GM12878 (cell line): Measurements from ENCODE around the gene NKD1. TPM values are rescaled to one million over a fixed set of nuclear protein-coding genes. Genes with fewer than 3 reads are reported as not detected.

Experiments
- ATAC-seq: fragments of 200-7000 bp; cut with Tn5 transposase; 3 replicates; pipeline ENCODE4 v1.9.1; 2020; ENCODE audit warnings: mild to moderate bottlenecking, moderate library complexity
- BruUV-seq: library from RNA; stranded (reverse); fragments of 400-500 nt; replicated peaks from 2 replicates; lab custom pipeline; 2021; lab: Mats Ljungman, UMichigan
- CTCF ChIA-PET: fragments of 300-600 bp; sonication (Branson Sonifier 250); formaldehyde crosslinking; extraction: SDS; loops from one replicate; lab custom pipeline; 2021; ENCODE audit warnings: inconsistent platforms; lab: Yijun Ruan, JAX
- POLR2A ChIA-PET: fragments of 350-600 bp; formaldehyde crosslinking; extraction: SDS; loops from one replicate; lab custom pipeline; 2021; ENCODE audit warnings: inconsistent platforms; lab: Charles Lee
- RAD21 ChIA-PET: fragments of 300-600 bp; sonication (Branson Sonifier 250); formaldehyde crosslinking; loops from one replicate; lab custom pipeline; 2023; ENCODE audit warnings: antibody characterized with exemption; ENCODE audit not compliant: unreplicated experiment; lab: Charles Lee
- SMC1A ChIA-PET: fragments of 300-600 bp; sonication (Branson Sonifier 250); formaldehyde crosslinking; loops from one replicate; lab custom pipeline; 2023; ENCODE audit not compliant: unreplicated experiment, uncharacterized antibody; lab: Charles Lee
- DNase-seq: peaks from one replicate; pipeline ENCODE4 v3.0.0-alpha.2; 2011; ENCODE audit warnings: low read depth, low spot score
- FAIRE-seq: peaks from 3 replicates; lab custom pipeline; 2011; peaks lifted over from hg19 to GRCh38; lab: Jason Lieb, UNC
- H2AFZ ChIP-seq: 2 replicates; pipeline ENCODE4 v1.6.0; 2011; ENCODE audit warnings: low read depth, low read length, control low read depth; ENCODE audit not compliant: control insufficient read depth
- H3K27ac ChIP-seq: 2 replicates; pipeline ENCODE4 v1.5.1; 2011; ENCODE audit warnings: control low read depth; ENCODE audit not compliant: control insufficient read depth, insufficient read depth
- H3K27me3 ChIP-seq, 2 experiments: replicated peaks in 1 of 2; 2 replicates each; pipeline versions ENCODE4 v1.6.0 to v1.6.1; 2011; ENCODE audit warnings: low read length in 1 of 2; ENCODE audit not compliant: control insufficient read depth in 2 of 2, insufficient read depth in 2 of 2
- H3K36me3 ChIP-seq, 2 experiments: 2 replicates each; pipeline ENCODE4 v1.5.1; 2011; ENCODE audit warnings: low read length in 1 of 2; ENCODE audit not compliant: control insufficient read depth in 2 of 2, insufficient read depth in 2 of 2
- H3K4me1 ChIP-seq: 2 replicates; pipeline ENCODE4 v1.6.1; 2011; ENCODE audit warnings: mild to moderate bottlenecking, low read length, moderate library complexity, mixed read lengths; ENCODE audit not compliant: control insufficient read depth, insufficient read depth
- H3K4me2 ChIP-seq: 2 replicates; pipeline ENCODE4 v1.6.0; 2011; ENCODE audit warnings: control low read depth; ENCODE audit not compliant: control insufficient read depth, insufficient read depth
- H3K4me3 ChIP-seq: fragments of 200-600 bp; sonication (generic); 2 replicates; pipeline ENCODE4 v1.5.1; 2016
- H3K79me2 ChIP-seq: 2 replicates; pipeline ENCODE4 v1.6.0; 2011; ENCODE audit warnings: low read length; ENCODE audit not compliant: control insufficient read depth, insufficient read depth
- H3K9ac ChIP-seq: 2 replicates; pipeline ENCODE4 v1.8.0; 2011; ENCODE audit warnings: low read length, control low read depth, mixed read lengths; ENCODE audit not compliant: control insufficient read depth, insufficient read depth
- H3K9me3 ChIP-seq: replicated peaks from 3 replicates; pipeline ENCODE4 v1.5.1; 2011; ENCODE audit warnings: mild to moderate bottlenecking, low read length; ENCODE audit not compliant: control insufficient read depth, insufficient read depth
- H4K20me1 ChIP-seq: 2 replicates; pipeline ENCODE4 v1.6.0; 2011; ENCODE audit not compliant: control insufficient read depth, insufficient read depth
- EGR1 ChIP-seq, 2 experiments: IDR thresholded peaks; 1 replicate in 1 of 2; 2 replicates in 1 of 2; pipeline ENCODE4 v1.6.1; 2011 to 2012; ENCODE audit warnings: low read depth in 2 of 2, low read length in 2 of 2, borderline replicate concordance in 1 of 2, mild to moderate bottlenecking in 1 of 2, moderate library complexity in 1 of 2
- IKZF2 ChIP-seq, 2 experiments: fragments of 450-650 bp; IDR thresholded peaks; 2 replicates each; pipeline ENCODE4 v1.6.1; 2017; ENCODE audit warnings: mild to moderate bottlenecking in 2 of 2, moderate library complexity in 2 of 2
- WGBS: methylation state at CpG from one replicate; pipeline ENCODE4 v1.1.6; 2016; ENCODE audit warnings: low lambda C conversion rate; ENCODE audit not compliant: insufficient replicate concordance, insufficient coverage; ENCODE audit errors: missing lambda C conversion rate; 5-methylcytosine and 5-hydroxymethylcytosine counted together
- in situ Hi-C: fragments of 300-500 bp; cut with MboI; formaldehyde crosslinking; loops from 9 replicates; pipeline ENCODE4 v1.14.3; 2018; ENCODE audit warnings: mixed read lengths
- intact Hi-C: fragments of 100-400 bp; cut with micrococcal nuclease; formaldehyde crosslinking; loops from one replicate; pipeline ENCODE4 v1.14.2; 2022; ENCODE audit not compliant: unreplicated experiment
- polyA plus RNA-seq, 11 experiments: library from polyadenylated mRNA; depleted of rRNA in 4 of 11; unstranded in 6 of 11; stranded (reverse) in 5 of 11; fragments of >200 nt; fragmentation: Nextera tagmentation in 4 of 11; fragmentation: Illumina TruSeq in 1 of 11; extraction: Ambion mirVana in 4 of 11; extraction: Trizol in 1 of 11; gene quantifications; 1 replicate in 1 of 11; 2 replicates in 10 of 11; pipeline versions ENCODE4 v1.2.1 to v1.2.3, GENCODE V29; 2011 to 2016; ENCODE audit warnings: inconsistent platforms in 2 of 11, missing spikeins in 2 of 11, low read depth in 1 of 11
- total RNA-seq, 4 experiments: library from RNA; depleted of rRNA in 3 of 4; stranded (reverse); fragments of >200 nt in 3 of 4; fragmentation: Illumina TruSeq in 1 of 4; extraction: Trizol in 1 of 4; gene quantifications; 2 replicates each; pipeline versions ENCODE4 v1.2.1 to v1.2.3, GENCODE V29; 2013 to 2021
- TF ChIP-seq, protein P1 (sequence below): fragments of 150-350 bp; IDR thresholded peaks from 2 replicates; pipeline ENCODE4 v1.6.1; 2016; ENCODE audit warnings: low read depth, low read length
- TF ChIP-seq, protein P2 (sequence below): IDR thresholded peaks from 2 replicates; pipeline ENCODE4 v1.6.1; 2012; ENCODE audit warnings: mild to moderate bottlenecking, low read depth, low read length

NKD1 gene
- total and polyA plus RNA-seq, 10 of the 15 experiments (the other 5 are each of a cell fraction or from before 2014, with no cell fraction given), result under 0.01 to 0.49 (median 0.04) TPM; not detected in 2

DNA sequence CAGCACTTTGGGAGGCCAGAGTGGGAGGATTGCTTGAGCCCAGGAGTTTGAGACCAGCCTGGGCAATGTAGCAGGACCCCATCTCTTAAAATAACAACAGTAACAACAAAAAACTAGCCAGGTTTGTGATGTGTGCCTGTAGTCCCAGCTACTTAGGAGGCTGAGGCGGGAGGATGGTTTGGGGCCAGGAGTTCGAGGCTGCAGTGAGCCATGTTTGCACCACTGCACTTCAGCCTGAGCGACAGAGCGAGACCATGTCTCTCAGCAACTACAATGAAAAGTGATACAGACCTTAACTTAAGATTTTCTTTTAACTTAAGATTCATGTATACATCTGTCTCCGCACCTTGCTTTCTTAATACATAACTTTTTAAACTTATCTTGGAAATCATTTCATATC is 17.2 kb downstream of the NKD1 start:
- no peak overlapping the region for H3K4me2 ChIP-seq
- no peak overlapping the region for H3K27ac ChIP-seq
- no TSS peak for BruUV-seq
- TF ChIP-seq IKZF2 (IDR thresholded peaks at IDR 0.05) (no peak), EGR1 (IDR thresholded peaks at IDR 0.05; ENCODE audit: borderline replicate concordance in 1 of 2, low read depth in 2 of 2, low read length in 2 of 2) (no peak)
- TF ChIP-seq, protein P1, sequence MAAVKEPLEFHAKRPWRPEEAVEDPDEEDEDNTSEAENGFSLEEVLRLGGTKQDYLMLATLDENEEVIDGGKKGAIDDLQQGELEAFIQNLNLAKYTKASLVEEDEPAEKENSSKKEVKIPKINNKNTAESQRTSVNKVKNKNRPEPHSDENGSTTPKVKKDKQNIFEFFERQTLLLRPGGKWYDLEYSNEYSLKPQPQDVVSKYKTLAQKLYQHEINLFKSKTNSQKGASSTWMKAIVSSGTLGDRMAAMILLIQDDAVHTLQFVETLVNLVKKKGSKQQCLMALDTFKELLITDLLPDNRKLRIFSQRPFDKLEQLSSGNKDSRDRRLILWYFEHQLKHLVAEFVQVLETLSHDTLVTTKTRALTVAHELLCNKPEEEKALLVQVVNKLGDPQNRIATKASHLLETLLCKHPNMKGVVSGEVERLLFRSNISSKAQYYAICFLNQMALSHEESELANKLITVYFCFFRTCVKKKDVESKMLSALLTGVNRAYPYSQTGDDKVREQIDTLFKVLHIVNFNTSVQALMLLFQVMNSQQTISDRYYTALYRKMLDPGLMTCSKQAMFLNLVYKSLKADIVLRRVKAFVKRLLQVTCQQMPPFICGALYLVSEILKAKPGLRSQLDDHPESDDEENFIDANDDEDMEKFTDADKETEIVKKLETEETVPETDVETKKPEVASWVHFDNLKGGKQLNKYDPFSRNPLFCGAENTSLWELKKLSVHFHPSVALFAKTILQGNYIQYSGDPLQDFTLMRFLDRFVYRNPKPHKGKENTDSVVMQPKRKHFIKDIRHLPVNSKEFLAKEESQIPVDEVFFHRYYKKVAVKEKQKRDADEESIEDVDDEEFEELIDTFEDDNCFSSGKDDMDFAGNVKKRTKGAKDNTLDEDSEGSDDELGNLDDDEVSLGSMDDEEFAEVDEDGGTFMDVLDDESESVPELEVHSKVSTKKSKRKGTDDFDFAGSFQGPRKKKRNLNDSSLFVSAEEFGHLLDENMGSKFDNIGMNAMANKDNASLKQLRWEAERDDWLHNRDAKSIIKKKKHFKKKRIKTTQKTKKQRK, result no peak
- TF ChIP-seq, protein P2, sequence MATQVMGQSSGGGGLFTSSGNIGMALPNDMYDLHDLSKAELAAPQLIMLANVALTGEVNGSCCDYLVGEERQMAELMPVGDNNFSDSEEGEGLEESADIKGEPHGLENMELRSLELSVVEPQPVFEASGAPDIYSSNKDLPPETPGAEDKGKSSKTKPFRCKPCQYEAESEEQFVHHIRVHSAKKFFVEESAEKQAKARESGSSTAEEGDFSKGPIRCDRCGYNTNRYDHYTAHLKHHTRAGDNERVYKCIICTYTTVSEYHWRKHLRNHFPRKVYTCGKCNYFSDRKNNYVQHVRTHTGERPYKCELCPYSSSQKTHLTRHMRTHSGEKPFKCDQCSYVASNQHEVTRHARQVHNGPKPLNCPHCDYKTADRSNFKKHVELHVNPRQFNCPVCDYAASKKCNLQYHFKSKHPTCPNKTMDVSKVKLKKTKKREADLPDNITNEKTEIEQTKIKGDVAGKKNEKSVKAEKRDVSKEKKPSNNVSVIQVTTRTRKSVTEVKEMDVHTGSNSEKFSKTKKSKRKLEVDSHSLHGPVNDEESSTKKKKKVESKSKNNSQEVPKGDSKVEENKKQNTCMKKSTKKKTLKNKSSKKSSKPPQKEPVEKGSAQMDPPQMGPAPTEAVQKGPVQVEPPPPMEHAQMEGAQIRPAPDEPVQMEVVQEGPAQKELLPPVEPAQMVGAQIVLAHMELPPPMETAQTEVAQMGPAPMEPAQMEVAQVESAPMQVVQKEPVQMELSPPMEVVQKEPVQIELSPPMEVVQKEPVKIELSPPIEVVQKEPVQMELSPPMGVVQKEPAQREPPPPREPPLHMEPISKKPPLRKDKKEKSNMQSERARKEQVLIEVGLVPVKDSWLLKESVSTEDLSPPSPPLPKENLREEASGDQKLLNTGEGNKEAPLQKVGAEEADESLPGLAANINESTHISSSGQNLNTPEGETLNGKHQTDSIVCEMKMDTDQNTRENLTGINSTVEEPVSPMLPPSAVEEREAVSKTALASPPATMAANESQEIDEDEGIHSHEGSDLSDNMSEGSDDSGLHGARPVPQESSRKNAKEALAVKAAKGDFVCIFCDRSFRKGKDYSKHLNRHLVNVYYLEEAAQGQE, result no peak
- ChIA-PET CTCF (interaction anchor here (1.1 to 1.2 kb wide), 2 partner anchors 211 to 241 kb away, joined by 3 read pairs; no protein-coding TSS in a partner anchor), POLR2A (interaction anchor here (0.7 kb wide), 1 partner anchor 979 kb away, joined by 3 read pairs; no protein-coding TSS in a partner anchor), RAD21 (no interaction called here), SMC1A (no interaction called here)
- no peak overlapping the region for H3K4me3 ChIP-seq
- no peaks in the 10 kb centered on the region for H3K36me3 ChIP-seq
- no peak overlapping the region for H2AFZ ChIP-seq
- no peaks in the 10 kb centered on the region for H3K79me2 ChIP-seq
- intact Hi-C loops (no loop called here), in situ Hi-C loops (no loop called here)
- H3K9me3 ChIP-seq, result no peaks in the 10 kb centered on the region
- H4K20me1 ChIP-seq, result no peaks in the 10 kb centered on the region
- H3K9ac ChIP-seq, result no peak overlapping the region
- DNase-seq (no peak), ATAC-seq (no peak), FAIRE-seq (no peak)
- no peaks in the 10 kb centered on the region; a peak in 1 of 4 replicates for H3K27me3 ChIP-seq
- WGBS, result 92% methylated on average over 5 of the region's 5 CpGs
- no peaks in the 10 kb centered on the region; the same call in 1 of the 2 replicates for H3K4me1 ChIP-seq
